HG02840 (cell line): ENCODE results near the gene SH3BGRL.
"Not testable (repeated sequence)": the region's sequence is repeated elsewhere in the genome, so short reads cannot be mapped to it uniquely, and the experiment has no call there.

Experiments used
- ATAC-seq: cut with Tn5 transposase; IDR thresholded peaks from one replicate; pipeline ENCODE4 v1.9.1; 2021; ENCODE audit warnings: mild to moderate bottlenecking, moderate library complexity, moderate number of reproducible peaks; ENCODE audit not compliant: unreplicated experiment, low FRiP score

SH3BGRL gene

GRCh38 chrX:81259020-81259713 lies 57.3 kb downstream of the SH3BGRL start:
- no peak for ATAC-seq

GRCh38 chrX:81259714-81260395 lies 58.0 kb downstream of the SH3BGRL start:
- ATAC-seq: no peak

- ATAC-seq: no peak
Observed at GRCh38 chrX:81261576-81261975, 59.7 kb downstream of the SH3BGRL start.

GRCh38 chrX:81263059-81263458 lies 61.2 kb downstream of the SH3BGRL start:
- no peak for ATAC-seq

GRCh38 chrX:81278616-81279015 lies 76.7 kb downstream of the SH3BGRL start:
- no peak for ATAC-seq

- no peak for ATAC-seq
Observed at GRCh38 chrX:81280148-81280547, 78.2 kb downstream of the SH3BGRL start.

GRCh38 chrX:81286075-81286474 lies 84.2 kb downstream of the SH3BGRL start:
- no peak for ATAC-seq

GRCh38 chrX:81286608-81287007 lies 84.7 kb downstream of the SH3BGRL start:
- ATAC-seq: no peak

- no peak for ATAC-seq
Observed at GRCh38 chrX:81291996-81292395, 90.1 kb downstream of the SH3BGRL start.

GRCh38 chrX:81294101-81294500 lies 92.2 kb downstream of the SH3BGRL start:
- no peak for ATAC-seq

- ATAC-seq: no peak
Observed at GRCh38 chrX:81301877-81302276, 100.0 kb downstream of the SH3BGRL start.

GRCh38 chrX:81304563-81304962 lies 102.7 kb downstream of the SH3BGRL start:
- no peak for ATAC-seq

GRCh38 chrX:81305240-81305639 lies 103.3 kb downstream of the SH3BGRL start:
- no peak for ATAC-seq

- ATAC-seq: no peak
Observed at GRCh38 chrX:81308086-81308829, 106.4 kb downstream of the SH3BGRL start.

GRCh38 chrX:81316163-81316562 lies 114.3 kb downstream of the SH3BGRL start:
- no peak for ATAC-seq

- not testable (repeated sequence) for ATAC-seq
Observed at GRCh38 chrX:81331653-81332052, 129.8 kb downstream of the SH3BGRL start.

GRCh38 chrX:81336455-81337152 lies 134.7 kb downstream of the SH3BGRL start:
- ATAC-seq: no peak

- no peak for ATAC-seq
Observed at GRCh38 chrX:81337805-81338204, 135.9 kb downstream of the SH3BGRL start.

GRCh38 chrX:81338924-81339323 lies 137.0 kb downstream of the SH3BGRL start:
- ATAC-seq: no peak

- ATAC-seq: not testable (repeated sequence)
Observed at GRCh38 chrX:81345296-81345695, 143.4 kb downstream of the SH3BGRL start.
